ENCODE data around the gene CXCL17. TPM values are rescaled to one million over a fixed set of nuclear protein-coding genes. Genes with fewer than 3 reads are reported as not detected.

Gene CXCL17
- total and polyA plus RNA-seq, 7 donors, result 0.05 to 0.11 TPM; not detected in 5

- intact Hi-C loops (cut with DNase I), result no loop called here
- Histone ChIP-seq H3K27ac (no peak overlapping the region), H3K27me3 (ENCODE audit: insufficient read depth in 3 of 3, low read length in 2 of 3) (peaks cover 0 to 54% (median 7%) of the 10 kb centered on the region in 3 donors), H3K4me3 (peak overlapping the region; percentile 58), H3K36me3 (ENCODE audit: insufficient read depth in 1 of 2, low read depth in 1 of 2) (no peaks in the 10 kb centered on the region), H3K9me3 (no peaks in the 10 kb centered on the region), H3K4me1 (no peaks in the 10 kb centered on the region)
- ATAC-seq, result peak; percentile 36 to 66 (median 62)
- TF ChIP-seq CTCF (IDR thresholded peaks at IDR 0.05), result peak; percentile 21
- peak; percentile 53 to 70 for DNase-seq
- 2 to 3% (median 2%) methylated on average over 34 to 48 of the region's 48 CpGs for WGBS, 3 donors
Measured at GRCh38 chr19:42386974-42387707, 55.6 kb downstream of the CXCL17 start.

DNA sequence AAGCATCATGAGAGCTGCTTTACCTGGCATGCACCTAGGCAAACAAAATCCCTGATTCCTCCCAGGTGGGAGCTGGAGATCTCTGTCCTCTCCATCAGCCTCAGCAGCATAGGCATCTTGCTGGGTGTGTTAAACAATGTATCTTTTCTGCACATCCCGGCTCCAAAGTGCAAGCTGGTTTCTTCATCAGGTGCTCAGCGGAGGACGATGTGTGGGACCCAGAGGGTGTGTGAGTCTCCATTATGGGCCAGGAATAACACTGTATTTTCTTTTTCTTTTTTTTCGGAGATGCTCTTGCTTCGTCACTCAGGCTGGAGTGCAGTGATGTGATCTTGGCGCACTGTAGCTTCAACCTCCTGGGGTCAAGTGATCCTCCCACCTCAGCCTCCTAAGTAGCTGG is 62.6 kb downstream of the CXCL17 start:
- Histone ChIP-seq H3K4me1 (no peaks in the 10 kb centered on the region), H3K27ac (no peak overlapping the region), H3K36me3 (ENCODE audit: insufficient read depth in 1 of 2, low read depth in 1 of 2) (peaks cover 0 to 14% of the 10 kb centered on the region in 2 donors), H3K9me3 (no peaks in the 10 kb centered on the region), H3K4me3 (no peak overlapping the region), H3K27me3 (ENCODE audit: insufficient read depth in 3 of 3, low read length in 2 of 3) (peaks cover 0 to 6% (median 0%) of the 10 kb centered on the region in 3 donors)
- DNase-seq (no peak), ATAC-seq (no peak)
- no peak for TF ChIP-seq CTCF (IDR thresholded peaks at IDR 0.05)
- 73 to 79% (median 74%) methylated on average over 6 of the region's 6 CpGs for WGBS, 3 donors
- intact Hi-C loops (cut with DNase I), result no loop called here

Other genes starting within 250 kb of the CXCL17 start
- gene DEDD2, start 225.3 kb downstream of the CXCL17 start, total RNA-seq, result 10 to 100 TPM in 3 of 4 donors, 1 to 10 TPM in 1; 8.8 to 22.5 (median 11.6) TPM
- 10 to 100 TPM; 11.6 to 26.1 (median 20.5) TPM for gene DEDD2, start 225.3 kb downstream of the CXCL17 start, polyA plus RNA-seq
- gene ZNF526, start 222.6 kb downstream of the CXCL17 start, total RNA-seq, result 1 to 10 TPM; 4.2 to 7.9 (median 6.0) TPM
- gene ZNF526, start 222.6 kb downstream of the CXCL17 start, polyA plus RNA-seq, result 1 to 10 TPM; 3.4 to 7.4 (median 5.0) TPM
- gene GSK3A, start 200.3 kb downstream of the CXCL17 start, total RNA-seq, result 10 to 100 TPM; 48.7 to 64.8 (median 58.1) TPM
- gene GSK3A, start 200.3 kb downstream of the CXCL17 start, polyA plus RNA-seq, result 100 to 1,000 TPM in 1 of 3 donors, 10 to 100 TPM in 2; 70.1 to 117 (median 81.1) TPM
- 10 to 100 TPM; 10.0 to 13.5 (median 11.8) TPM for gene ERF, start 187.8 kb downstream of the CXCL17 start, total RNA-seq
- gene ERF, start 187.8 kb downstream of the CXCL17 start, polyA plus RNA-seq, result 10 to 100 TPM in 2 of 3 donors, 1 to 10 TPM in 1; 7.1 to 11.7 (median 11.4) TPM
- 10 to 100 TPM; 28.8 to 55.0 (median 44.2) TPM for gene CIC, start 173.7 kb downstream of the CXCL17 start, total RNA-seq
- 10 to 100 TPM; 17.1 to 39.3 (median 18.1) TPM for gene CIC, start 173.7 kb downstream of the CXCL17 start, polyA plus RNA-seq
- gene PRR19, start 140.8 kb downstream of the CXCL17 start, total RNA-seq, result under 1 TPM in 2 of 4 donors, not detected in 2; 0.19 to 0.51 TPM
- under 1 TPM; 0.17 to 0.73 (median 0.60) TPM for gene PRR19, start 140.8 kb downstream of the CXCL17 start, polyA plus RNA-seq
- 1 to 10 TPM; 4.0 to 7.4 (median 6.4) TPM for gene PAFAH1B3, start 140.3 kb downstream of the CXCL17 start, total RNA-seq
- gene PAFAH1B3, start 140.3 kb downstream of the CXCL17 start, polyA plus RNA-seq, result 10 to 100 TPM; 12.8 to 17.1 (median 14.8) TPM
- gene TMEM145, start 129.6 kb downstream of the CXCL17 start, total RNA-seq, result 1 to 10 TPM in 1 of 4 donors, under 1 TPM in 2, not detected in 1; 0.50 to 1.1 (median 0.52) TPM
- gene TMEM145, start 129.6 kb downstream of the CXCL17 start, polyA plus RNA-seq, result 1 to 10 TPM in 1 of 3 donors, under 1 TPM in 2; 0.21 to 2.5 (median 0.57) TPM
- 10 to 100 TPM in 3 of 4 donors, 1 to 10 TPM in 1; 7.9 to 21.1 (median 16.8) TPM for gene MEGF8, start 117.3 kb downstream of the CXCL17 start, total RNA-seq
- 1 to 10 TPM; 3.3 to 8.1 (median 4.3) TPM for gene MEGF8, start 117.3 kb downstream of the CXCL17 start, polyA plus RNA-seq
- gene CNFN, start 52.6 kb downstream of the CXCL17 start, total RNA-seq, result not detected
- 1 to 10 TPM in 1 of 3 donors, under 1 TPM in 2; 0.24 to 1.0 (median 0.84) TPM for gene CNFN, start 52.6 kb downstream of the CXCL17 start, polyA plus RNA-seq
- 10 to 100 TPM in 2 of 4 donors, 1 to 10 TPM in 2; 5.3 to 27.7 (median 10.5) TPM for gene LIPE, start 15.6 kb downstream of the CXCL17 start, total RNA-seq
- 10 to 100 TPM in 1 of 3 donors, 1 to 10 TPM in 2; 6.4 to 14.2 (median 9.3) TPM for gene LIPE, start 15.6 kb downstream of the CXCL17 start, polyA plus RNA-seq
- 1 to 10 TPM; 1.0 to 4.8 (median 1.8) TPM for gene CEACAM1, start 85.5 kb upstream of the CXCL17 start, total RNA-seq
- gene CEACAM1, start 85.5 kb upstream of the CXCL17 start, polyA plus RNA-seq, result 1 to 10 TPM in 1 of 3 donors, under 1 TPM in 2; 0.62 to 1.4 (median 0.83) TPM
- under 1 TPM in 1 of 4 donors, not detected in 3; 0.25 TPM for gene CEACAM8, start 152.0 kb upstream of the CXCL17 start, total RNA-seq
- gene CEACAM8, start 152.0 kb upstream of the CXCL17 start, polyA plus RNA-seq, result under 1 TPM in 1 of 3 donors, not detected in 2; 0.03 TPM

All from psoas muscle (tissue), 8 donors.